ENCODE data around the gene DBNL.
"Not testable (repeated sequence)": the region's sequence is repeated elsewhere in the genome, so short reads cannot be mapped to it uniquely, and the experiment has no call there.

Gene DBNL

DNA sequence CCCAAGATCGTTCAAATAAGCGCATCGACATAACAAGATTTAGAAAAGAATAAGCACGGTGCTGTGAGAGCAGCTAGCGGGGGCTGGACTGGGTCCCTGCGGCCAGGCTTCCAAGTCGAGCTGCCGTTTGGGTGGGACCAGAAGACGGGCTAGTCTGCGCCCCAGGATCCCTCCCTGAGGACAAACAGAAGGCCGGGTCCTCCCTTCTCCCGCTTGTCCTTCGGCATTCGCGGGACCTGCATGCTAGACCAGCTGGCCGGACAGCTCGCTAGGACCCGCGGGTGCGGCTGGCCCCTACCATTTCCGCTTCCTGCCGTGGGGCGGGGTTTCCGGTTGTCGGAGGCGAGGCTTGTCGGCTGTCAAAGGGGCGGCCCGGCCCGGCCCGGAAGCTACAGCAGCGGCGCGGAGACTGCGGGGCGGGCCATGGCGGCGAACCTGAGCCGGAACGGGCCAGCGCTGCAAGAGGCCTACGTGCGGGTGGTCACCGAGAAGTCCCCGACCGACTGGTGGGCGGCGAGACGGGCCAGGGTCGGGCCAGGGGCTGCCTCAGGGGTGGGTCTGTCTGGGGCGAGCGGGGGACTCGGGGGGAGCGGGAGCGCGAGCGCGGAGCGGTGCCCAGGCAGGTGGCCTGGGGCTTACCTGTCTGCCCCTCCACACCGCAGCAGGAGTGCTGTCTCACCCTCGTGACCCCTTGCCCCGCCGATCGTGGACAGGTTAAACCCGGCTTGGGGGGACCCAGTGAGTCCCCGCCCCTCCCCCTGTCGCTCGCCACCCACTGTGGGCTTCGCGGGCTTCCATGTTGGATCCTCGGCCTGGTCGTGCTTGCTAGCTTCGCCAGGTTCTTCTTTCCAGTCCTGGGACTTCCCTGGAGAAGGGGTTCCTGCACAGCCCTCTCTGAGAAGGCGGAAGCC lies at the start of gene DBNL:
Gene DBNL (plus strand): TSS at position 388 of the 911 bp plus-strand sequence. CDS start 36 bp downstream, at position 424.
- Mint-ChIP-seq H3K36me3 (peaks cover 44% of the 10 kb centered on the region), H3K27ac (peak within 1 kb of the TSS; percentile 89), H3K9me3 (no peaks in the 10 kb centered on the region), H3K4me3 (peak within 1 kb of the TSS; percentile 80), H3K4me1 (peaks cover 49% of the 10 kb centered on the region)
- peak; percentile 81 for ATAC-seq
- DNase-seq (ENCODE audit: low spot score in 2 of 2): peak; percentile 87 to 96

DNA sequence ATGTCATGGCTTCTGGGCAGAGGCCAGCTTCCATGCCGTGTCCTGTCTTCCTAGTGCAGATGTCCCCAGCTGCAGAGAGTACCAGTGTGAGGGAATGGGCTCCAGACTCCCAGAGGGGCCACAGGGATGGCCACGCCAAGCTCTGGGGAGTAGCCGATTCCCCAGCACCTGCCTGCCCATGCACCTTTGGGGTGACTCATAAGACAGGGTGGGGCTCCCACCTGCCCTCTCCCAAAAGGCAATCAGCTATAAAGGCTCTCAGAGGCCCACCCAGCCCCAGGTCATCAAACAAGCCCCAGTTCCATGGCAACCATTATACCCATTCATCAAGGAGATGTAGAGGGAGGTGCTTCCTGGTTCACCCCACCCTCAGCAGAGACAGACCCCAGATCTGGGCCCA lies 47.0 kb upstream of the DBNL start, which contains the start of gene SPDYE1:
Gene SPDYE1 (plus strand): TSS at position 366 of the 400 bp plus-strand sequence. CDS start 2,053 bp downstream, outside the sequence.
- not testable (repeated sequence) for H3K9me3 Mint-ChIP-seq; H3K4me1 Mint-ChIP-seq; DNase-seq (ENCODE audit: low spot score in 2 of 2); H3K27ac Mint-ChIP-seq; ATAC-seq; H3K4me3 Mint-ChIP-seq
- H3K36me3 Mint-ChIP-seq: peaks cover 15% of the 10 kb centered on the region

DNA sequence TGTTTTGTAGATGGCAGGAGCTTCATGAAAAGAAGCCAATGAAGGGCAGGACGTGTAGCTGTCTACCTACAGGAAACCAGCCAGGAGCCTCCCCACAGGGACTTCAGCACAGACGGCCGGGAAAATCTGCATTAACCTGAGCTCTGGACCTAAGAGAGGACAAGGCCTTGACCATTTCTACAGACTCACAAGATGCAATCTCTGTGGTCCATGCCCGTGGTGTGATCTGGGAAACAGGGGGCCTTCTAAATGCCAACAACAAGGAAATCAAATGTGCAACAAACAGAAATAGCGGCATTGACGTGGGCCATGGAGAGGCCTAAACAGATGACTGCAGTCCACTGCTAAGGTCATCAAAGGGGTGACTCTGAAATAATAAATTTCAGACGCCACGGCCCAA lies 32.4 kb upstream of the DBNL start:
- not testable (repeated sequence) for H3K4me1 Mint-ChIP-seq; DNase-seq (ENCODE audit: low spot score in 2 of 2); ATAC-seq; H3K27ac Mint-ChIP-seq; H3K4me3 Mint-ChIP-seq; H3K9me3 Mint-ChIP-seq
- H3K36me3 Mint-ChIP-seq: peaks cover 49% of the 10 kb centered on the region

DNA sequence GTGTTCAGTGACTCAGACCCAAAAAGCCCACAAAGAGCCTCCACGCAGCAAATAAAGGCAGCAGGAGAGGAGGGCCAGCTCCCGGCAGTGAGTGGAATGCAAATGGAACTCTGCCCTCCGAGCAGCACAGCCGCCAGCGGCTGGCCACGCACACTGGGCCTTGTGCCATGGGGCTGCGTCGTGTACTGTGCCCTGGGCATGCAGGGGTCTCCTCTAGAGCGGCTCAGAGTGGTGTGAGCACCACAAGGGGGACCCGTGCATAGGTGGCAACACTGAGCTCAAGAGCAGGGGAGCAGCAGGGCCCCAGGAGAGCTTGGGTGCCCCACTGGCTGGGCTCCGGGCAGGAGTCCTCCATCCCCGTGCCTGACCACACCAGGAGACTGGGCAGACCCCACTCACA lies 29.4 kb upstream of the DBNL start:
- not testable (repeated sequence) for DNase-seq (ENCODE audit: low spot score in 2 of 2); H3K4me1 Mint-ChIP-seq; H3K4me3 Mint-ChIP-seq; H3K9me3 Mint-ChIP-seq; H3K27ac Mint-ChIP-seq; ATAC-seq
- H3K36me3 Mint-ChIP-seq: peaks cover 49% of the 10 kb centered on the region

DNA sequence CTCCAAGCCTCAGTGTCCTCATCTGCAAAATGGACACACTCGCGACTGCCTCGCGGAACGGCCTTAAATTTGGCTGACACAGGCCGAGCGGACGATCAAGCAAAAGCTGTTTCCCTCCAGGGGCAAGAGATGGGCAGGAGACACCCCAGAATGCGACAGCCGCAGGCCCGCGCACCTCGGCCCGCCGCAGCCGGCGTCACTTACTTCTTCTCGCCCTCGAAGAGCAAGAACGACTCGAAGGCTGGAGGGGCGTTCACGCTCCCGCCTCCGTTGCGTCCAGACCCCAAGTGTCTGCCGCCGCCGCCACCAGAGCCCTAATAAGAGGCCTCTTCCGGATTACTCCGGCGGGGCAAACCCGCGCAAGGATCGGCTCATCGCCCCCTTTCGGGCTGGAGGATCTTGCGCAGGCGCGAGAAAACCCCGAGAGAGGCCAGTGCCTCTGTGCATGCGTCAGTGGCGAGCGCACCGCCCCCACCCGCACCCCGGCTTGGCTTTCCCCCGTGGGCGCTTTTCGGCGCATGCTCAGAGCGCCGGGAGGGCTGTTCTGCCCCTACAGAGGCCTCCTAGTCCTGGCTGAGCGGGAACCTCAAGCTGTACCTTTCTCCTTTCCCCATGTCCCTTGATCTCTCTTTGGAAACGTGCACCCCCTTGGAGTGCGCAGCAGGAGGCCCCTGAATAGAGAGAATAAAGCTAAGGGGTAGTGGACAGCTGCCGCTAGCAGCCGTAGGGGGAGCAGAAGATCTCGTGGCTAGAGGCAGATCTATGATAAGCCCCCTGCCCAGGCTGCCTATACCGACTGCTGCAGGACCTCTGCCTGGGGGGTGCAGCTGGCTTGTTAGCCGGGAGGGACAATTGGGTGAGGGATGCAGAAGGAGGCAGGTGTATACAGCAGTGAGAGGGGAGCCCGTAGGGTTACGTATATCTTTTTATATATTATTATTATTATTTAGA lies 25.4 kb upstream of the DBNL start:
- ATAC-seq: peak; percentile 95
- Mint-ChIP-seq H3K4me3 (peak overlapping the region; percentile 78), H3K27ac (peak overlapping the region; percentile 90), H3K36me3 (peaks cover 21% of the 10 kb centered on the region)
- not testable (repeated sequence) for H3K9me3 Mint-ChIP-seq, H3K4me1 Mint-ChIP-seq
- DNase-seq (ENCODE audit: low spot score in 2 of 2): peak; percentile 99 to 100

DNA sequence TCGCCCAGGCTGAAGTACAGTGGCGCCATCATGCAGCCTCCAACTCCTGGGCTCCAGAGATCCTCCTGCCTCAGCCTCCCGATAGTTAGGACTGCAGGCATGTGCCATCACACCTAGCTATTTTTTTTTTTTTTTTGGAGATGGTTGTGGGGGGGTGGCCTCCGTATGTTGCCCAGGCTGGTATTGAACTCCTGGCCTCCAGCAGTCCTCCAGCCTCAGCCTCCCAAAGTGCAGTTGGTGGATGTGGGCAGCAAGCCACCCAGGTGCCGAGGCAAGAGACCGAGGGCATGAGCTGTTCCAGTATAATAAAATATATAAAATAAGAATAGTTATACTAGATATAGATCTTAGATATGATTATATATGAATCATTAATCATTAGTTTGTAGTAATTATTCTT lies 24.7 kb upstream of the DBNL start:
- ATAC-seq; H3K9me3 Mint-ChIP-seq; H3K27ac Mint-ChIP-seq; DNase-seq (ENCODE audit: low spot score in 2 of 2); H3K4me1 Mint-ChIP-seq: not testable (repeated sequence)
- peak overlapping the region; percentile 78 for H3K4me3 Mint-ChIP-seq
- peaks cover 14% of the 10 kb centered on the region for H3K36me3 Mint-ChIP-seq

DNA sequence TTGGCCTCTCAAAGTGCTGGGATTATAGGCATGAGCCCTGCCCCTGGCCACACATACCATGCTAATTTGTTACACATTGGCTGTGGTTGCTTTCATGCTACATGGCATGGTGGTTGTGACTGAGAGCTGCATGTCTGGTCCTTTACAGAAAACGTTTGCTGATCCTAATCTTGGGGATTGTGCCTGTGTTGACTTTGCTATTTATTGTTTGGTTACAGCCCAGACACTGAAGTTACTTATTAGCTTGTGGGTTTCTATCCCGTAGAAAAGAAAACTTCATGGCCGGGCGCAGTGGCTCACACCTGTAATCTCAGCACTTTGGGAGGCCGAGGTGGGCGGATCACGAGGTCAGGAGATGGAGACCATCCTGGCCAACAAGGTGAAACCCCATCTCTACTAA lies 22.4 kb upstream of the DBNL start:
- not testable (repeated sequence) for H3K4me3 Mint-ChIP-seq; DNase-seq (ENCODE audit: low spot score in 2 of 2)

DNA sequence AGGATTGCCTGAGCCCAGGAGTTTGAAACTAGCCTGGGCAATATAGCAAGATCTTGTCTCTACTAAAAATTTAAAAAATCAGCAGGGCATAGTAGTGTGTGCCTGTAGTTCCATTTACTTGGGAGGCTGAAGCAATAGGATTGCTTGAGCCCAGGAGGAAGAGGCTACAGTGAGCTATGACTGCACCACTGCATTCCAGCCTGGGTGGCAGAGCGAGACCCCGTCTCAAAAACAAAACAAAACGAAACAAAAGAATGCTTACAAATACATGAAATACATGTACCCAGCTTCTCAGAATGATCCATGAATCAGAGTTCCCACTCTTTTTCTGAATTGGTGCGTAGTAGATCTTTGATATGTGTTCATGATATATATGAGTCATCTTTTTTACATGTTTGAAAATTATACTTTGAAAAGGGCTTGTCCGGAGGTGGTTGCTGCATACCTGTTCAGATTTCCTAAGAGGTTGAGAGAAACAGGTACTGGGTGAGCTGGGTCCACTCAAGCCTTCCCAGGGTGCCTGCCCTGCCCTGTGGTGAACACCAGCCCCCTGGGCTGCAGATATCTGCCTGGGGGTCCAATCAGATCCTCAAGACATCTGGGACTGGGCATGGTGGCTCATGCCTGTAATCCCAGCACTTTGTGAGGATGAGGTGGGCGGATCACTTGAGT lies 21.6 kb upstream of the DBNL start:
- Mint-ChIP-seq H3K27ac (peak overlapping the region; percentile 58), H3K36me3 (peaks cover 13% of the 10 kb centered on the region)

More for the DNA sequence above, 22.4 kb upstream of the DBNL start:
- not testable (repeated sequence) for H3K4me1 Mint-ChIP-seq, H3K27ac Mint-ChIP-seq, H3K9me3 Mint-ChIP-seq, ATAC-seq
- H3K36me3 Mint-ChIP-seq: peaks cover 13% of the 10 kb centered on the region

DNA sequence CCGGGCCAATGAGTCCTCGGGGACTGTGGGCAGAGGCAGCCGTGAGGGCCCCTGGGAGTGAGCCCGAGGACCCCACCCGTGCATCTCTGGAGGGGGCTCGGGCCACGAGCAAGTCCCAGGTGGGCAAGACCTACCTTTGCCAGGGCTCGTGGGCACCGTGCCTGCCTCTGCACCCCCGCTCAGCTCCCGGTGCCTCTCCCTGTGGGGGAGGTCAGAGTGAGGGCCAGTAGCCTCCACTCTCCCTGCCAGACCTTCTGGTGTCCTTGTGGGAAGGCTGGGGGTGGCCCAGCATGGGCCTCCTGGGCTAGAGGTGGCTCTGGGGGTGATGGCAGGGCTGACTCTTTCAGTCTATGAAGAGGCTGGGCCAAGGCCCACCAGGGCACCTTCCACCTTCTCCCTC lies 15.1 kb upstream of the DBNL start:
- H3K4me1 Mint-ChIP-seq; ATAC-seq; H3K9me3 Mint-ChIP-seq; H3K4me3 Mint-ChIP-seq; H3K36me3 Mint-ChIP-seq; DNase-seq (ENCODE audit: low spot score in 2 of 2); H3K27ac Mint-ChIP-seq: not testable (repeated sequence)

More for the DNA sequence above, 21.6 kb upstream of the DBNL start:
- peak overlapping the region; percentile 39 for H3K4me3 Mint-ChIP-seq
- H3K9me3 Mint-ChIP-seq; H3K4me1 Mint-ChIP-seq; DNase-seq (ENCODE audit: low spot score in 2 of 2): not testable (repeated sequence)
- peak; percentile 14 for ATAC-seq

DNA sequence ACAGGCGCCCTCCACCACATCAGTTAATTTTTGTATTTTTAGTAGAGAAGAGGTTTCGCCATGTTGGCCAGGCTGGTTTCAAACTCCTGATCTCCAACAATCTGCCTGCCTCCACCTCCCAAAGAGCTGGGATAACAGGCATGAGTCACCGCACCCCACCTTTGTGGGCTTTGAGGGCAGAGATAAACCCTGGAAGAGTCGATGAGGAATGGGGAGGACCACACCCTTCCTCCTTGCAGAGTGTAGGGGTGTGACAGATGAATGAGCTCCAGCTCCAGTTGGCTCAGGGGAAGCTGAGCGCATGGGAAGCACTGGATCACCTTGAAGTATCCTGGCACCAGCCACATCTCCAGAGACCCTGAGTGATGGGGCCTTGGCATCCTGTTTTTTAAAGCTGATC lies 14.5 kb upstream of the DBNL start:
- H3K36me3 Mint-ChIP-seq; H3K4me3 Mint-ChIP-seq; H3K9me3 Mint-ChIP-seq; DNase-seq (ENCODE audit: low spot score in 2 of 2); H3K4me1 Mint-ChIP-seq; H3K27ac Mint-ChIP-seq: not testable (repeated sequence)
- ATAC-seq: peak; percentile 14

DNA sequence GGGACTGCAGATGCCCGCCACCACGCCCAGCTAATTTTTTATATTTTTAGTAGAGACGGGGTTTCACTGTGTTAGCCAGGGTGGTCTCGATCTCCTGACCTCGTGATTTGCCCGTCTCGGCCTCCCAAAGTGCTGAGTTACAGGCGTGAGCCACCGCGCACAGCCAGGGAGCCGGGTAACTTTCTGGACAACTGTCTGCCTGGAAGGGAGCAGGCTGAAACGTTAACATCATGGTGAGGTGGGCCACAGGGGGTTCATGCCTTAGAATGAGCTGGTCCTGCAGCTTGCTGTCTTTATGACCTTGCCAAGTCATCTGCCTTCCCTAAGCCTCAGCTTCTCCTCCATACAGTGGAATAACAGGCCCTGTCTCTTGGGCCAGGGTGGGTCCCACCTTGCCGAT lies 13.2 kb upstream of the DBNL start:
- not testable (repeated sequence) for H3K9me3 Mint-ChIP-seq; H3K4me3 Mint-ChIP-seq; H3K4me1 Mint-ChIP-seq; DNase-seq (ENCODE audit: low spot score in 2 of 2); H3K36me3 Mint-ChIP-seq; H3K27ac Mint-ChIP-seq; ATAC-seq

DNA sequence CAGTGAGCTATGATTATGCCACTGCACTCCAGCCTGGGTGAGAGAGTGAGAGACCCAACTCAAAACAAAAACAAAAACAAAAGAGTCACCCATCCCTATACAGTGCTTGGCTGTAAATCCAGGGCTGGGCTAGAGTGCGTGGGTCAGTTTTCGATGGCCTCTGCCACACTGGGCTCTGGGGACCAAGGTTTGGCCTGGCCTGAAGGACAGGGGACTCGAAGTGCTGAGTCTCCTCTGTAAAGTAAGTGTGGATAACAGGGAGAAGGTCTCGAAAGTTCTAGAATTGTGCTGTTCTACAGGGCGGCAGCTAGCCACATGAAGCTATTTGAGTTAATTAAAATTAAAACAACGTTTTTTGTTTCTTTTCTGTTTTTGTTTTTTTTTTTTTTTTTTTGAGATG lies 12.5 kb upstream of the DBNL start:
- H3K27ac Mint-ChIP-seq; ATAC-seq; H3K36me3 Mint-ChIP-seq; H3K4me3 Mint-ChIP-seq; DNase-seq (ENCODE audit: low spot score in 2 of 2); H3K4me1 Mint-ChIP-seq; H3K9me3 Mint-ChIP-seq: not testable (repeated sequence)

DNA sequence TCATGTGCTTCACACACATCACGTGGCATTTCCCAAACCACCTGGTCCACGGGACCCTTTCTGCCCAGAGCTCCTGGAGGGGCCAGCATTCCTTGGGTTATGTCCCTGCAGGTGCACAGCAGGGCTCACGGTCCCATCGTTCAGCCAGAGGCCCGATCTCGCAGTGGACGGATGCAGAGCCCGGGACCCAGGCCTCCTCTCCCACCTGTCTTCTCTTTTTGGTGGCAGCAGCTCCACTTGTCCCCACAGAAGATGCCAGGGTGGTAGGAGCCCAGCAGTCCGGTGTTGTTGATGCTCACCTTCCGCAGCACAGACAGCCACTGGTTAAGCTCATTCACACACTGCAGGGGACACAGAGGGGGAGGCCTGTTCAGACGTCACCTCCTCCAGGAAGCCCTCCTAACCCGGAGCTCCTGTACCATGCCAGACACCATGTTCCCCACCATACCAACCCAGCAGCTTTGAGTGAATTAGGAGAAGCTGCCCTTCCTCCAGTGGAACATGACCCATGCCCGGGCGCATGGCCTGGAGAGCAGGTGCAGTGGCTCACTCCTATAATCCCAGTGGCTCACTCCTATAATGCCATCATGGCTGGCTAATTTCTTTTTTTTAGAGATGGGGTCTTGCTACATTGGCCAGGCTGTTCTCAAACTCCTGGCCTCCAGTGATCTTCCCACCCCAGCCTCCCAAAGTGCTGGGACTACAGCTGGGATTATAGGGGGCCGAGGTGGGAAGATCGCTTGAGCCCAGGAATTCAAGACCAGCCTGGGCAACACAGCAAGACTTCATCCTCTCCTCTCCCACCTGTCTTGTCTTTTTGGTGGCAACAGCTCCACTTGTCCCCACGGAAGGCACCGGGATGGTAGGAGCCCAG lies 10.3 kb upstream of the DBNL start:
- not testable (repeated sequence) for H3K4me1 Mint-ChIP-seq; H3K4me3 Mint-ChIP-seq; H3K36me3 Mint-ChIP-seq; DNase-seq (ENCODE audit: low spot score in 2 of 2); ATAC-seq; H3K9me3 Mint-ChIP-seq; H3K27ac Mint-ChIP-seq

DNA sequence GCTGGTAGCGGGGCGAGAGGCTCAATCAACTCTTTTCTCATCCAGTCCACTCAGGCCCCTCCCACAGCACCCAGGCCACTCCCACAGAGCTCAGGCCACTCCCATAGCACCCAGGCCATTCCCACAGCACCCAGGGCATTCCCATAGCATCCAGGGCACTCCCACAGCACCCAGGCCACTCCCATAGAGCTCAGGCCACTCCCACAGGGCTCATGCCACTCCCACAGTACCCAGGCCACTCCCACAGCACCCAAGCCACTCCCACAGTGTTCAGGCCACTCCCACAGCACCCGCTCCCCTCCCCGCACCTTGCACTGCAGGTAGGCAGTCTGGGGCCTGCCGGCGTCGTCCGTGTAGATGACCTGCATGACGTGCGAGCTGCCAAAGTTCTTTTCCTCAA lies 8.1 kb upstream of the DBNL start:
- DNase-seq (ENCODE audit: low spot score in 2 of 2): peak in 1 of 2 donors; percentile 74
- not testable (repeated sequence) for H3K27ac Mint-ChIP-seq, H3K4me3 Mint-ChIP-seq, H3K9me3 Mint-ChIP-seq, H3K4me1 Mint-ChIP-seq
- H3K36me3 Mint-ChIP-seq: peaks cover 11% of the 10 kb centered on the region
- ATAC-seq: peak; percentile 5

All from stimulated activated effector memory CD8-positive, alpha-beta T cell treated with anti-CD3 and anti-CD28 coated beads, Interleukin-12 subunit alpha, Interleukin-12 subunit beta, amount 100 ng/mL, for 72 hours (primary cell).